Hematopoietic multipotent progenitor cell (in vitro differentiated cells): Measurements from ENCODE around the gene RERE. TPM values are rescaled to one million over a fixed set of nuclear protein-coding genes. Genes with fewer than 3 reads are reported as not detected.
A peak's percentile ranks its signal among the peaks of the same experiment; 100 is the strongest.

Experiments used
- DNase-seq, 3 donors: peaks; one replicate each; pipeline ENCODE4 v3.0.0-alpha.2; 2011 to 2015; ENCODE audit warnings: low read depth in 2 of 3, low spot score in 2 of 3
- total RNA-seq: library from RNA; depleted of rRNA; stranded (reverse); fragments of >200 nt; gene quantifications from one replicate; pipeline ENCODE4 v1.2.3, GENCODE V29; 2012

The RERE gene
- total RNA-seq, 1 donor: 61.9 TPM

GRCh38 chr1:8330271-8331125 lies 486.9 kb downstream of the RERE start:
- DNase-seq: no peak

DNA sequence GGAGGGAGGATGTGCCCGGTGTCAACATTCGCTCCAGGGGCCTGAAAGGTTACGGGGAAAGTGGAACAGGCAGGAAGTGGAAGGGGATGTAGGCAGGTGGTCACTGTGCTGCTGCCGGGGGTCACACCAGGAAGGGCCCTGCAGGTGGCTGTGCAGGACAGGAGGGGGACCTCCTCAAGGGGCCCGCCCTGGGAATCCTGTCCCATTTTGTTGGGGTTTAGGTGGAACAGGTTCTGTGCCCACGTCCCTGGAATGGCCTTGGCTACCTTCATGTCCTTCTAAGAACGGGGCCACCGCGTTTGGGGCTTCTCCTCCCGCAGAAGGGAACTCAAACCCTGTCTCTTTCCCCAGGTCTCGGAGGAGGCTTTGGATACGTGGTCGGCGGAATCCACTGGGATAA lies 487.6 kb downstream of the RERE start:
- DNase-seq: no peak

DNA sequence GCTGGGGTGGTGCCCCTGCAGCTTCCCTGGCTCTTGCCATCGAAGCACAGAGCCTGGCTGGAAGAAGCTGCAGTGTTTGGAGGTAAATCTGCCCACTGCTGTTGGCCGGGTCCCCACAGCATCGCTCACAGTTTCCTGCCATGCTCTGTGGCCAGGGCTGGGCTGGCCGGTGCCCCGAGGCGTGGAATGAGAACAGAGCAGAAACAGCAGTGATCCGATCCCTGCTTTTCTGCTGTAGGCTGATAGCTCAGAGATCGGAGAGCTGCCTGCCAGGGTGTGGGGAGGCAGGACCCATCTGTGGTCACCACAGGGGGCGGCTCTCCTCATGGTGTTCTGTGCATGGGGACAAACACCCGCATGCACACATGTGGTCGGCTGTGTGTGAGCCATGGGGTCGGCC lies 488.0 kb downstream of the RERE start:
- no peak for DNase-seq

DNA sequence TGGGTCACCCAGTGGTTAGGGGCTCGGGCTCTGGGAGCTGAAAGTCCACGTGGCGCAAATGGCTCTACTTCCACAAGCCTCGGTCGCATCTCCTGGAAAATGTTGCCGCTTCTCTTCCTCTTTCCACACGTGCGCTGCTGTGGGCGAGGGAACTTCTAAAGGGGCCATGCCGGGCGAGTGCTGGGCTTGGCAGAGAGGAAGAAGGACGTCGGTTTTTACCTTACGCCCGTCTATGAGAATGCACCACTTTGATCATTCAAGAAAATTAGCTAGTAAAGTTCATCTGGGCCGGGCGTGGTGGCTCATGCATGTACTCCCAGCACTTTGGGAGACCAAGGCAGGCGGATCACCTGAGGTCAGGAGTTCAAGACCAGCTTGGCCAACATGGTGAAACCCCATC lies 489.2 kb downstream of the RERE start:
- no peak for DNase-seq

- DNase-seq: no peak
These were observed 491.2 kb downstream of the RERE start for GRCh38 chr1:8326265-8326664.

- no peak for DNase-seq
These were observed 491.7 kb downstream of the RERE start for GRCh38 chr1:8325771-8326170.

GRCh38 chr1:8324176-8324810 lies 493.1 kb downstream of the RERE start:
- no peak for DNase-seq

DNA sequence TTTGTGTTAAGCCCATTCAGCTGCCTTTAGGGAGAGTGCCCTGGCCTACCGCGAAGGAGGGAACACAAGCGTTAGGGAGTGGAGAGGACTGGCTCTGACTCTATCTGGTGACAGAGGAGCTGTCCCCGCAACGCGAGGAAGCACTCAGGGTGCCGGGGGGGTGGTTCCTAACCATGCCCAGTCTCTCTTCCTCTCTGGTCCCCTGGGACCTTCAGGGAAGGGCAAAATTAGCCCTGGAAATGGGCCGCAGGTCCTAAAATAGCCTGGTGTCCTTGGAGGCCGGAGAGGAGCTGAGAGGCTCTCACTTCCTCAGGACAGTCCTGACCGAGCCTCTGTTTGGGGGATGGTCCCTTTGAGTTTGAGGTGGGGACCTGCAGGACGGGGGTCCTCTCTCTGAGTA lies 493.7 kb downstream of the RERE start:
- DNase-seq: no peak

GRCh38 chr1:8321612-8322011 lies 495.8 kb downstream of the RERE start:
- no peak for DNase-seq

GRCh38 chr1:8318436-8318835 lies 499.0 kb downstream of the RERE start:
- peak in 2 of 3 donors; percentile 12 to 50 for DNase-seq

DNA sequence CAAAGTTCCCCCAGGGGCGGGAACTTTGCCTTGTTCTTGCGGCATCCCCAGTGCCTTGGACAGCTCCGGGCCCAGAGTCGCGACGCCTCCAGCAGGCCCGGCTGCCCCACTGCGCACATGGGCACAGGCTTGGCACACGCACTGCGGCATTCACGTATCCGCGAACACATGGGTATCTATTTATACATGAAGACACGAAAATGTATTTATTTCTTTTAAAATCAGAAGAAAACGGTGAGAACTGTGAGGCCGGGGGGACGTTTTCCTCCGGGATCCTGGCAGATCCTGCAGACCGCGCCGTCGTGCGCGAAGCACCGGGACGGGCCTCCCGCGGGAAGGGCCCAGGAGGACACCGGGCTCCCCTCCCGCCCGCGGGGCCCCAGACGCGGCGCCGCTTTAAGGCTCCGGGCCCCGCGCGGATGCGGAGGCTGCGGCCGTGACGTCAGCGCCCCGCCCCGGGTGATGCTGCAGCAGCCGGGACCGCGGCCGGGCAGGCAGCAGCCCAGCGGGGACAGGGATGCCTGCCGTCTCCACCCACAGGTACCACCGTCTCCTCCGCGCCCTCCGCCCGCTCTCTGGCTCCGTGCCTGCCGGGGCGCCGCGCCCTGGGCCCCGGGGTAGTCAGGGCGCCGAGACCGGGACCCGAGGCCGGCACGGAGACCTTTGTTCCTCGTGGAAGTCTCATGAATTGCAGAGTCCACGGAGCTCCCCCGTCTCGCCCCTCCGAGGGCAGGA lies 499.6 kb downstream of the RERE start, which contains the start of gene SLC45A1:
Gene SLC45A1, plus strand, starts transcription at position 468 of the 735 bp plus-strand sequence. CDS start 6,216 bp downstream, outside the sequence.
- DNase-seq: peak; percentile 51 to 62 (median 57)

DNA sequence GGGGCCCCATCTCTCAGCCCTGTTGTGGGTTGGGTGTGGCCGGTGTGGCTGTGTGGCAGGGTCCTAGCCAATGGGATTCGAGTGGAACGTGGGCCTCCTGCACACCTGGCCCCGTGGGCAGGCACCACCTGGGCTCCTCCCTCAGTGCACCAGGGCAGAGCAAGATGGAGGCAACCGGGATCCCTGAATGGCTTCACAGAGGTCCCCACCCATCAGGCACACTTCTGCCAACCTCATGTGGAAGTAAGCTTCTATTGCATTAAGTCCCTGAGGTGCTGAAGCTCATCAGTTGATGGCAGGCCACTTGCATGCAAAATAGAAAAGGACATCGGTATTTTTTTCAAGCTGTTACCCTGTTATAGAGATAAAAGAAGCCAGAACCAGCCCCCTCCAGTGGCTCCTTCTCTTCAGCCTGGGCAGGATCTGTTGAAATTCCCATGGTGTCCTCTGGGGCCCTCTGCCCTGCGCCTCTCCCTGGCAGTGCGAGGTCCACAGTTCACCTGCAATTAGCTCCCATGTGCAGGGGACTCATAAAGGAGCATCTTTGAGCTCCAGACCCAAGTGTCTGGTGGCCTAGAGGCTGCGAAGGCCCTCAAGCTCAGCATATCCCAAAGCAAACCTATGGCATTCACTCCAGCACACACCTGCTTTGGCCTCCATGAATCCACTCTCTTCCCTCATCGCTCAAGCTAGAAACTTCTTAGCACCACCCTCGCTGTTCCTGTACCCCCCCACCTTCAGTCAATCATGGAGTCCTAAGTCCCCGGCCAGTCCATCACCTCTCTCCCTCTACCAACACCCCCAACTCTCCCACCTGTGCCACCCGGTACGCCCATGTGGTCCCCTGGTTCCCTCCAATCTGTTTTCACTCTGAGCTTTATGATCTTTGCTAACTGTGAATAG lies 501.6 kb downstream of the RERE start:
- peak in 2 of 3 donors; percentile 10 to 20 for DNase-seq

GRCh38 chr1:8314346-8315280 lies 502.8 kb downstream of the RERE start:
- DNase-seq: peak in 2 of 3 donors; percentile 22 to 40

DNA sequence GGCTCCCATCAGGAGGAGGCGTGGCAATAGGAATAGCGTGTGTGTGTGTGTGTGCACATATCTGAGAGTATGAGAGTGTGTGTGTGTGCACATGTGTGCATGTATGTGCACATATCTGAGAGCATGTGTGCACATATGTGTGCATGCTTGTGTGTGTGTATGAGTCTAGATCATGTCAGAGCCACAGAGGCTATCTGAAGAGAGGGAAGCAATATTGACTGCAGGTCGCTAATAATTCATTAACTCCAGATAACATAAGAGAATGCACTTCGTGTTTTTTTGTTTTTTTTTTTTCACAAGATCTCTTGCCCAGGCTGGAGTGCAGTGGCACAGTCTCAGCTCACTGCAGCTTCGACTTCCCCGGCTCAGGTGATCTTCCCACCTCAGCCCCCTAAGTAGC lies 504.2 kb downstream of the RERE start:
- no peak for DNase-seq

DNA sequence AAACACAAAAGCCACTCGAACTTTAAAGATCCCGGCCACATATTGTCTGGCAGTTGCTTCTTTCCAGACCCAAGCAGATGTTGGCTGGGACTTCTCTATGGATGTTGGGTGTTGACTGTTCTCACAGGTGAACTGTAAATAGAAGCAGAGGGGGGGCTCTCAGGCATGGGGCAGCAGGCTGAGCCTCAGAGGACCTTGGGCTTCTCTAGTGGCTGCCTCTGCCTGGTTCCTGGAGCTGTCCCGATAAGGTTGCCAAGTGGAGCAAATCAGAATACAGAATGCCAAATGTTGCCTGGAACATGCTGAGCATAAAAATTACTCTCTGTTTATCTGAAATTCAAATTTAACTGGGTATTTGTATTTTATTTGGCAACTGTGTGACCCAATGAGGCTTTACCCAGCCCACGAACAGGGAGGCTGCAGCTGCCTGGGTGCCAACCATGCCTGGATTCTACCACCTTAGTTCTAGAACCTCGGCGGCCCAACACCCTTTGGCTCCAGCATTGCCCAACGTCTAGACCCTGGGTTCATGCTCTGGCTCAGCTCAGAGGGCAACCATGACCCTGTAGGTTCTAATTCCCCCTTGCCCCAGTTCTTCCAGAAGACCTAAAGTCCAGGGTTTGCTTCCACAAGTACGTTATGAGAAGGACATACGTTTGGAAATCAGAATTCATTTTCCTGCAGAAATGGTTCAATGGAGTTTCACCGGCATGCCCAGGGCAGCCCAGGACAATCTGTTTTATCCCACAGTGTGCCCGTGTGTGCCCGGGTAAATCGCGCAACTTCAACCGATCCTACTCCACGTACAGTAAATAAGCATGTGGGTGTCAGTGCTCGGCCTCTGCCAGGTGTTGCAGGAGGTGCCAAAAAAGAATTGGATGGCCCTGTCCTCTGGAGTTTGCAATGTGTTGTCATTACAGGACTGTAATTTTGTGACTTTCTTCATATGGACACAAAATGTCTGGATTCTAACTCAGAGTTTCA lies 504.9 kb downstream of the RERE start:
- DNase-seq: no peak

DNA sequence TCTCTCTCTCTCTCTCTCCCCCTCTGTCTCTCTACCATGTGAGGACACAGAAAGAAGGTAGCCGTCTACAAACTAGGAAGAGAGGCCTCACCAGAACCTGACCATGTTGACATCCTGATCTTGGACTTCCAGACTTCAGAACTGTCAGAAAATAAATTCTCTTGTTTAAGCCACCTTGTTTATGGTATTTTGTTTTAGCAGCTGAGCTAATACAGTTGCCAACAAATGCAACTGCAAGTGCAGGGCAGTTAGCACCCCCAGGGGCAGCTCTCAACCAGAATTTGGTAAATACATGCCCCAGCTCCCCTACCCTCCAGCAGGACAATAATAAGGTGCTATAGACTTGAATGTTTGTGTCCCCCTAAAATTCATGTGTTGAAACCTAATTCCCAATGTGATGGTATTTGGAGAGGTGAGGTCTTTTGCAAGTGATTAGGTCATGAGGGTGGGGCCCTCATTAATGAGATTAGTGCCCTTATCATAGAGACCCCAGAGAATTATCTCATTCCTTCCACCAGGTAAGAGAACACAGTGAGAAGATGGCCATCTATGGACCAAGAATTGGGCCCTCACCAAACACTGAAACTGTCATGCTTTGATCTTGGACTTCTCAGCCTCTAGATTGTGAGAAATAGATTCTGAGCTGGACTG lies 506.2 kb downstream of the RERE start:
- no peak for DNase-seq

DNA sequence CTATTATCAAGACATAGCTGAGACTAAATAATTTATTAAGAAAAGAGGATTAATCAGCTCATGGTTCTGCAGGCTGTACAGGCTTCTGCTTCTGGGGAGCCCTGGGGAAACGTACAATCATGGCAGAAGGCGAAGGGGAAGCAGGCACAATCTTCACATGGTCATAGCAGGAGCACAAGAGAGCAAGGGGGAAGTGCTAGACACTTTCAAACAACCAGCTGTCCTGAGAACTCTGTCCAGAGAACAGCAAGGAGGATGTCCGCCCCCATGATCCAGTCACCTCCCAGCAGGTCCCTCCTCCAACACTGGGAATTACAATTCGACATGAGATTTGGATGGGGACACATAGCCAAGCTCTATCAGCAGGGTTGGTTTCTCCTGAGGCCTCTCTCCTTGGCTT lies 509.8 kb downstream of the RERE start:
- DNase-seq: no peak

GRCh38 chr1:8303876-8304275 lies 513.6 kb downstream of the RERE start:
- DNase-seq: no peak
